GM21423 (cell line): ENCODE results near the gene BTN3A1.
"Not testable (repeated sequence)": the region's sequence is repeated elsewhere in the genome, so short reads cannot be mapped to it uniquely, and the experiment has no call there.

ENCODE experiments used
- ATAC-seq: cut with Tn5 transposase; IDR thresholded peaks from one replicate; pipeline ENCODE4 v1.9.1; 2021; ENCODE audit warnings: mild to moderate bottlenecking, moderate library complexity; ENCODE audit not compliant: unreplicated experiment

Gene BTN3A1

DNA sequence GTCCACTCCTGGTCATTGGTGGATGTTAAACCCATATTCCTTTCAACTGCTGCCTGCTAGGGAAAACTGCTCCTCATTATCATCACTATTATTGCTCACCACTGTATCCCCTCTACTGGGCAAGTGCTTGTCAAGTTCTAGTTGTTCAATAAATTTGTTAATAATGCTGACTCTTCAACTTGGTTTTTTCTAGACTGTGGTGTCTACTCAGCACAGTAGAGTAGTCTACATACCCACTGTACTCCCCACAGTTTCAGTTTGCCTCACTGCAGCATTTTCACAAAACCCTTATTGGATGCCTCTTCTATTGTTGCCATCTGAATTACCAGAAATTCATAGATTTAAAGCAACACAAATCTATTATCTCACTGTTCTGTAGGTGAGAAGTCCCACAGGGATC lies 23.9 kb upstream of the BTN3A1 start:
- ATAC-seq = not testable (repeated sequence)

DNA sequence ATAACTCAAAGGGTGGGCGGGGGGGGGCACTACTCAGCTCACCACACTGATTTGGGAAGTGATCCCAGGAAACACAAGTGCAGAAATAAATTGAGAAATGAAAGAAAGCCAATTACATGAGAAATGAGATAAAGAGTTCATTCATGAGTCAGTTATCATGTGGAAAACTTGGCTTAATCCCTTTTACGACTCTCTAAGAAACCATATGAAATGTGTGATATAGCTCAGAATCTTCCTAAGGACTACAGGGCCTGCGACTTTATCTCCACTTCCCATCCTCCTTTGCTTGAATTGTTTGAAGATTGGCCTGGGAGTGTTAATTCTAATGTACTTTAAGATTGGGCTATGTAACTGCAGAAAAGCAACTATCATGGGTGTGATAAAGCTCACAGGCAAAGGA lies 22.8 kb upstream of the BTN3A1 start:
- ATAC-seq = no peak

DNA sequence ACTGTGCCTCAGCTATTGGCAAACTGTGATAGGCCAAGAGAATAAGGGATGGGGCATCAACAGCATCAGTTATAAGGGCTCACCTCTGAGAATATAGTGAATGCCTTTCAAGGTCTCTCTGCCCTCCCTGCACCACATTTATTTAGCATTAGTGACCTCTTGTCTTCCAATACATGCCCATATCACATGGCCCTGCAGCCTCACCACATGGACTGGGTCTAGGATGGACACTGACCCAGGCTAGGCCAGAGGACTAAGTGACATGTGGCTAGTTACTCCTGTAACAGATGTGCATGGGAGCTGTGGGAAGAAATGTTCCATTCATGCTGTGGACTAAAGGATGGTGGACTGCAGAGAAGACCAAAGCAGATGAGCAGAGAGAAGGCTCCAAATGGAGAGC lies 22.3 kb upstream of the BTN3A1 start:
- ATAC-seq = no peak

DNA sequence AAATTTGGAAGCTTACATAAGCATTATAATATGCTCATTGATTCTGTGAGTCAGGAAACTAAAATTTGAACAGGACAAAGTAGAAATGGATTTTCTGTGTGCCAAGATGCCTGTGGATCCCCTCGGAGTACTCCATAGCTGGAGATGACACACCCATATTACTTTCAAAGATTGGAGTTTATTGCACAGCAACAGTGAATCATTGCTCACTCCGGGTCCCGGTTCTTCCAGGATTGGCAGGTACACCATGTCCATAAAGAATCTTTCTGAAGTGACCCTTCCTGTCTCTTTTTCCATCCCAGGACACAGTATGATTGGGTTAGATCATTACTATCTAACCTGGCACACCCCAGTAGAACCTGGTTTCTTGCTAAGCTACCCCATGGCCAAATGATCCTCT lies 21.8 kb upstream of the BTN3A1 start:
- no peak for ATAC-seq

DNA sequence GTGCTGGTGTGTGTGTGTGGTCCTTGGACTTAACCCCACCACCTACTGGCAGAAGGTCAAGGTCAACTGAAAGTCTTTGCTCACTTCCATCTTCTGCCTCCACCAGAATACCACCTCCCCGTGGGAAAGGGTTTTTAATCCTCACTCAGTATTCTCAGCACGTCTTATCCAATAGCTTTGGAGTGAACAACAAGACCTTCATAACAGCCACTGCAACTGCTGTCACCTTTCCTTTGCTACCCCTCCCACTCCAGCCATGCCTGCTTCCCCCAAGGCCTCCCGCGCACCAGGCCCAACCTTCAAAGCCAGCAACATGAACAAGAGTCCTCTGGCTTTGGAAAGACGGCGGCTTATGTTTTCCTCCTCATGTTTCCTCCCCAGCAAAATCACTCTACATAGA lies 20.0 kb upstream of the BTN3A1 start:
- ATAC-seq = no peak

DNA sequence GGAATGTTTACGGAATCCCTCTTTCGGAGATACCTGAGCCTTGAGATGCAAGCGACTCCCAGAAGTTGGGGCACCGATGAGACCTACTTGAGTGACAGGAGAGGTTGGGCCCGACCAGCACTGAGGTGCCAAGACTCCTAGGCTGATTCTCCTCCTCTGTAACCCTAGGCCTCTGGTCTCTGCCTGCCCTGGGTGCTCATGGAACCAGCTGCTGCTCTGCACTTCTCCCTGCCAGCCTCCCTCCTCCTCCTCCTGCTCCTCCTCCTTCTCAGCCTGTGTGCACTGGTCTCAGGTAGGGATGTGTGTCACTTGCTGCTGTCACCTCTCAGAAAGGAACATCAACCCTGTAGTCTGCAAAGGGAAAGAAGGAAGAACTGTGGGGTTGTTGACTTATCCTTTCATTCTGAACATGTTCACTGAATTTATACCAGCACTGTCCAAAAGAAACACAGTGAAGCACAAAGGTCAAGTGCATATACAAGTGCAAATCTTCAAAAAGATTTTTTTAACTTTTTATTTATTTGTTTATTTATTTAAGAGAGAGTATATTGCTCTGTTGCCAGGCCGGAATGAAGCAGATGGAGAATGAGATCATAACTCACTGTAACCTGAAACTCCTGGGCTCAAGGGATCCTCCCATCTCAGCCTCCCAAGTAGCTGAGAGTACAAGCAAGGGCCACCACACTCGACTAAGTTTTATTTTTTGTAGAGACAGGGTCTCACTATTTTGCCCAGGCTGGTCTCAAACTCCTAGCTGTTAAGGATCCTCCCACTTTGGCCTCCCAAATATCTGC lies 18.3 kb upstream of the BTN3A1 start:
- no peak for ATAC-seq

DNA sequence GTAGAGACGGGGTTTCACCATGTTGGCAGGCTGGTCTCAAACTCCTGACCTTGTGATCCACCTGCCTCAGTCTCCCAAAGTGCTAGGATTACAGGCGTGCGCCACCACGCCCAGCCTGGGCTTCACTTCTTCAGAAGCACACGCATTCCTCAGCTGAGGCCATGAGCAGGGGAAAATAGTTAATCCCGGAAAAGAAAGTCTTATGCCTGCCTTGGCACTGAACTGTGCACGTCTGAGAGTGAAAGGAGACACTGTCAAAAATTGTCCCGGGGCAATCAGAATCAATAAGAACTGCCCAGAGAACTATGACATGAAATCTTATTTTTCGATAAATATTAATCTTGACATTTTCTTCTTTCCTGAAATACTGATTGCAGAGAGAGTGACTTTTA lies 16.3 kb upstream of the BTN3A1 start:
- ATAC-seq = no peak

DNA sequence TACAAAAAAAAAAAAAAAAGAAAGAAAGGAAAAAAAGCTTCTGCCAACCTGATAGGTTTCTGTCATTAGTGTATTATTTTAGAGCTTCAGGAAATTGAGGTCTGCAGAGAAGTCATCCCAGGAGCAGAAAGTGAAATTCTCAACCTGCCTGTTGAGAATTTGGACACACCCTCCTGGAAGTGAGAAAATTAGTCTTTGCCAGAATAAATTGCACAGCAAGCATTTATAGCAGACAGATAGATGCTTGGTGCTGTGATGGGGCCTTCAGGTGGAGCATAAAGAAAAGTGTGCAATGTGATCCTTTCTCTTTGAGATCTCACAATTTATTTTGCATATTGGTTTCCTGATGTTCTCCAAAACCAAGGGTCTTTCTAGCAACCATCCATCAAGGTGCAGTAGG lies 14.5 kb upstream of the BTN3A1 start:
- ATAC-seq = no peak

DNA sequence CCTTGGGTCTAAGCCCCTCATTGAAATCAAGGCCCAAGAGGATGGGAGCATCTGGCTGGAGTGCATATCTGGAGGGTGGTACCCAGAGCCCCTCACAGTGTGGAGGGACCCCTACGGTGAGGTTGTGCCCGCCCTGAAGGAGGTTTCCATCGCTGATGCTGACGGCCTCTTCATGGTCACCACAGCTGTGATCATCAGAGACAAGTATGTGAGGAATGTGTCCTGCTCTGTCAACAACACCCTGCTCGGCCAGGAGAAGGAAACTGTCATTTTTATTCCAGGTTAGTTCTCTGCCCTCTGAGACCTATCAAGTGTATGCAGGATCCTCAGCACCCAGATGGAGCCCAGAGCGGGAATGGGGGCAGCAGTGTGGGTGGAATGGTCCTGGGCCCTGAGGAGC lies 14.1 kb upstream of the BTN3A1 start:
- ATAC-seq = no peak

DNA sequence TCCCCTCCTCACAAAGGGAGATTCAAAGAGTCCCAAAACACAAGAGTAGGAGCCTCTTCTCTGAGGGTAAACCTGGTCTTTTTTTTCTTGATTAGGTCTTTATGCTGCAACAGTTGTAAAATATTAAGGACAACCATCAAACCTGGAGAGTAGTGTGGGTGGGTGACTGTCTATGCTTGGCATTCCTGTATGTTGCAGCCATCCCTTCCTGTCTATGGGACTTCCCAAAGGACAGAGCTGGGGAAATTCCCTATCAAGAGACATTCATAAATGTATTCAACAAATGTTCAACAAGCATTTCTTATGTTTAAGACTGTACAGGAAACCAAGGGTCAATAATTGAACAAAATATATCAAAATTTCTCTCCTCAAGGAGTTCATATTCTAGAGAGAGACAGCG lies 13.6 kb upstream of the BTN3A1 start:
- ATAC-seq = no peak

DNA sequence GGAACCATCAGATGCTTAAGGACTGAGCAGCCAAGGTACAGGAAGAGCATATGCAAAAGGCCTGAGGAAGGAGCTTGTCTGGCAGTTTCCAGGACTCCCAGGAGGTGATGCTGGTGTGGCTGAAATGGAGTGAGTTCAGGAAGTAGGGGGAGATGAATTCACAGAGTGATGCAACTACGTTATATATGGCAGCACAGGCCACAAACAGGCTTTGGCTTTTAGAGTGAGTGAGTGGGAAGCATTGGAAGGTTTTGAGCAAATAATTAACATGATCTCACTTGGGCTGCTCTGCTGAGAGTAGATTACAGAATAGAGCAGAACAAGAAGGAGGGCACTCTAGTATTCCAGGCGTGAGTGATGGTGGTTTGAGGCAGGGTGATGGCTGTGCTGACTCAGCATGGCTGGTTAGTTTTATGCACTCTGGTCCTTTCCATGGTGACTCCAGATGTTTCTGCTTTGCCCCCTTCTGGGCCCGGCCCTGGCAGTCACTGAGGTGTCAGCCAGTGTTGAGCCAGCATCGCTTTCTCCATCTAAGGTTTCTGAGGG lies 12.7 kb upstream of the BTN3A1 start:
- no peak for ATAC-seq

DNA sequence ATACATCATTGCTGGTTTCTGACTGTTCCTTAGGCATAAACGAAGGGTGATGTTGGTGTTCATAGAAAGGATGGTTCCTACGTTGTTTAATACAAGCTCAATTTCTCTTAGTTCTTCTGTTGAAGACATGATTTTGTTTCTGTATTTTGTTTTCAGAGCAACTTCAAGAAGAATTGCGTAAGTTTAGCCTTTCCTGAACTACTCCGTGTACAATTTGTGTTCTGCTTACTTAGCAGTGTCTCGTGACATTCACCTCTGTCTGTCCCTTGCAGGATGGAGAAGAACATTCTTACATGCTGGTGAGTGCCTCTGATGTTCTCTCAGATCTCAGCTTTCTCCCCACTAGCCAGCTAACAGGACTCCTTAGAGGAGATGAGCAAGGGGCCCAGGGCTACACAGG lies 11.5 kb upstream of the BTN3A1 start:
- no peak for ATAC-seq

DNA sequence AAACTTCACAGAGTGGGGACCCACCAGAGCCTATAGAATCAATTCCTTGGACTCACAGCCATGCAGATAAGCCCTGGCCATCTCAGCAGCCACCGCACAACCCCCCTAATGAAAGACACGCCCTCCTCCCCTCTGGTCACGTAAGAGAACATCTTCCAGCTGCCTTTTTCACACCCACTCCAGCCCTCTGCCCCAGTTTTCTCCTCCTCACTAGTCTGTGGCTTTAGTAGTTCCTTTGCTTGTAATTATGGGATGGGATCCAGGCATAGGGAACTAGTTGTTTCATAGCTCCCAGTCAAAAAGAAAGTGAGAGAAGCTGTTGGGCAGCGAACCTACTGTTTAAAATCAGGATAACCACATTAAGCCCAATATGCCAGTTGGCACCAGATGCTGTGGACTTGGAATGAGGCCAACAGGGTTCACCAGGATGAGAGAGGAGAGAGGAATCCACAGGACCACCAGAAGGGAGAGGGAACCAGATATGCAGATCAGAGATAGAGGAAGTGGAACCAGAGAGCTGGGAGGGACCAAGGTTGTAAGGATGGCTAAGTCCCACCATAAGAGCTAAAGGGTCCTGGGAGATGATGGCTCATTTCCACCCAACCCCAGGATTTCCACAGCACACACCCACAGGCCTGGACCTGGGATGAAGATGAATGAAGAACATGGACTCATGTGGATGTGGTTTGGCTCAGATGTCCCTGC lies 9.0 kb upstream of the BTN3A1 start:
- ATAC-seq = no peak

DNA sequence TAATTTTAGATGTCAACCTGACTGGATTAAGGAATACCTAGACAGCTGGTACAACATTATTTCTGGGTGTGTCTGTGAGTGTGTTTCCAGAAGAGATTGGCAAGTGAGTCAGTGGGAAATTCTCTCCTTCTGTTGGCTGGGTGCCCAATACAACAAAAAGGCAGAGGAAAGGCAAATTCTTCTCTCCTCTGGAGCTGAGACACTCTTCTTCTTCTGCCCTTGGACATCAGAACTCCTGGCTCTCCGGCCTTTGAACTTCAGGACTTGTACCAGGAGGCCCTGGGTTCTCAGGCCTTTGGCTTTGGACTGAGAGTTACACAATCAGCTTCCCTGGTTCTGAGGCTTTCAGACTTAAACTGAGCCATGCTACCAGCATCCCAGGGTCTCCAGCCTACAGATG lies 7.8 kb upstream of the BTN3A1 start:
- no peak for ATAC-seq

DNA sequence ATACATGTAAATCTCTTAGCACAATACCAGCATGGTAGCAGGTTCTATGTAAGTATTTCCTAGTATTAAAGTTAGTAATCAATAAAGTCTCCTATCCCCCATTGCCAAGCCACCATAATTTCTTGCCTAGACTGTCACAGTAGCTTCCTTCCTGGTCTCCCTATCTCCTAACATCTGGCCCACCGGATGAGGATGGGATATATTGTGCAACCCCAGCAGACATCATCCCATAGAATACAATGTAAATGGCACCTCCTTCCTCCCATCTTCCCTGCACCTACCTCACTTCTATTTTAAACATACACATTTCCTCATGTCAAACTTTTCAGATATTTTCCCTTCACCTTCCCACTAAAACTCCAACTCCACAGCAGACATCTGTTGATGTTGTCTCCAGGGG lies 3.5 kb upstream of the BTN3A1 start:
- no peak for ATAC-seq

DNA sequence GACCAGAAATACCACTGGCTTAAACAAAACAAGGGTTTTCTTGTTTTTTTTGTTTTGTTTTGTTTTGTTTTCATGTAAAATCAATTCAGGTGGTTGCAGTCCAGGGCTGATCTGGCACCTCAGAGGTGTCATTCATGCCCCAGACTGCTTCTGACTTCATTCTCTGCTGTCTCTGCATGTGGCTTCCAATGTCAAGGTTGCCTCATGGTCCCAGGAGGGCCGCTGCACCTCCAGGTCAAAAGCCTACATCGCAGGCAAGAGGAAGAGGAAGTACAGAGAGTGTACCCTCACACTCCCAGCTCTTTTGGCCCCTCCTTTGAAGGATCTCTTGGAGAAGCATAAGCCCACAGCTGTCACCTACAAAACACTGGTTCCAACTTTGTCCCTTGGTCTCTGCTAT lies 1.4 kb upstream of the BTN3A1 start:
- no peak for ATAC-seq

DNA sequence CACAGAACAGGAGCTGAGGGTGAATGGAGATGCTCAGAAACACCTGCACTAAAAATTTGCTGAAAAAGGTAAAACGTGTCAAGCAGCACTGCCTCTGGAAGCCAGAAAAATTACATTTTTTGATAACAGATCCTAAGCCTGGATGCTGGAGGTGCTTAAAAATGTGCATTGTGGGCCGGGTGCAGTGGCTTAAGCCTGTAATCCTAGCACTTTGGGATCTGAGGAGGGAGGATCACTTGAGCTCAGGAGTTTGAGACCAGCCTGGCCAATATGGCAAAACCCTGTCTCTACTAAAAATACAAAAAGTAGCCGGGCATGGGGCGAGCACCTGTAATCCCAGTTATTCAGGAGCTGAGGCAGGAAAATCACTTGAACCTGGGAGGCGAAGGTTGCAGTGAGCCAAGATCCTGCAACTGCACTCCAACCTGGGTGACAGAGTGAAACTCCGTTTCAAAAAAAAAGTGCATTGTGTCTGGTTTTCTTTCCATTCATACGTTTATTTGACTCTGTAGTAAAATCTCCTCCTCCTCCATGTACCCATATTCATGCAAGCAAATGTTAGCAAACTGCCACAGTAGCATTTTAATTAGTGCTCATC lies 587 bp upstream of the BTN3A1 start:
- no peak for ATAC-seq

DNA sequence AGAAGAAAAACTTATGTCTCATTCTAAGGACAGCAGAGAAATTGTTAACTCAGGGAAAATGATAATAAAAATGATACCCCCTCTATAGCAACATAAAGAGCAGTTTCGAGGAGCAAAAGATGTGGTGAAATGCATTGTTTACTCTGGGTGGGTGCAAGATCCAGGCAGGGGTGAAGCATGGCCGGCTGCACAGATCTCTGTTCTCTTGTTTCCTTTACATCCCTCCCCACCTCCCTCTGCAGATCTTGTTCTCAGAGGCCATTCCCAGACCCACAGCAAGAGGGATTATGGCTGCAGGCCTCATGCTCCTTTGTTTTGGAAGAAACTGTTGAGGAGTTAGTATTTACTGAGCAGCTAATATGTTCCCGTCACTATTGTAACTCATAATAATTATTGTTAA lies 1.8 kb downstream of the BTN3A1 start:
- no peak for ATAC-seq

DNA sequence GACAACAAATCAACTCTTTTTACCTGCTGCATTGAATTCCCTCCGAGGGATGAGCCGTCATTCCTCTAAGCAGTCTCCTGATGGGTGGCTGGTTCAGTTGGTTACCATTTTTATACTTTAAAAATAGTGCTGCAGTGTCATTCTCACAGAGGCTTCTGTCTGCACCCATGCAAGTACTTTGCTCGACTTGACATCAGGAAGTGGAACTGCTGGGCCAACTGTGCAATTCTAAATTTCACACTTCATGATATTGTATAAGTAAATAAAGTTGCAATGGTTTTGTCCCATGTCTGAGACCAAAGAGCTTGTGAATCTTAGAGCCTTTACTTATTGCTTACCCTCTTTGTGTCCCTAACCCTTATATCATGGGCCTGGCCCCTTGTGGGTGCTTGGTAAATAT lies 2.5 kb downstream of the BTN3A1 start:
- ATAC-seq = no peak

DNA sequence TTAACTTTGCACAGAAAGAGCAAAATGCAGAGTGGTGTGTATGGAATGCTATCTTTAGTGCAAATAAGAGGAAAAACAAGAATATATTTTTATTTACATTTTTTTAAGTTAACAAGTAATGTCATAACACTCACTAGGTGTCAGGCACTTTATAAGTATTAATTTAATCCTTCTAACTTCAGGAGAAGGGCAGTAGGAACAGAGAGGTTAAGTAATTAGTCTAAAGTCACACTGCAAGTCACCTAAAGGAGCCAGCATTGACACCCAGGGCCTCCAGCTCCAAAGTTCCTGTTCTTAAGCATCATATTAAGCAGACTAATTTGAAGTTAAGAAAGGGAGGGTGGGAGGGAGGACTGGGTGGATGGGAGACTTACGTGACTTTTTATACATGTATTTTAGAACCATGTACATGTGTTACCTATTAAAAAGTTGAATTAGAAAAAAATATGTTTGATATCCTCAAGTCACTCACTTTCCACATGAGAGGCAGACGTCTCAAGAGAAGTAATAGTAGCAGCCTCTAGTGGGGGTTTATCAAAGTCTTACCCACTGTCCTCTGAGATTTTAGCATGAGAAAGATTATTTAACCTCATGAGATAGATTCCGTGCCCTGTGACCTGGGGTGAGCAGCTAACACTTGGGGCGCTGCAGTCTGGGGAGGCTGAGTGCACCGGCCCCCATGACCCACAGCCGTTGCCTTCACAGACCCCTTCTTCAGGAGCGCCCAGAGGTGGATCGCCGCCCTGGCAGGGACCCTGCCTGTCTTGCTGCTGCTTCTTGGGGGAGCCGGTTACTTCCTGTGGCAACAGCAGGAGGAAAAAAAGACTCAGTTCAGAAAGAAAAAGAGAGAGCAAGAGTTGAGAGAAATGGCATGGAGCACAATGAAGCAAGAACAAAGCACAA lies 7.0 kb downstream of the BTN3A1 start:
- ATAC-seq = no peak

DNA sequence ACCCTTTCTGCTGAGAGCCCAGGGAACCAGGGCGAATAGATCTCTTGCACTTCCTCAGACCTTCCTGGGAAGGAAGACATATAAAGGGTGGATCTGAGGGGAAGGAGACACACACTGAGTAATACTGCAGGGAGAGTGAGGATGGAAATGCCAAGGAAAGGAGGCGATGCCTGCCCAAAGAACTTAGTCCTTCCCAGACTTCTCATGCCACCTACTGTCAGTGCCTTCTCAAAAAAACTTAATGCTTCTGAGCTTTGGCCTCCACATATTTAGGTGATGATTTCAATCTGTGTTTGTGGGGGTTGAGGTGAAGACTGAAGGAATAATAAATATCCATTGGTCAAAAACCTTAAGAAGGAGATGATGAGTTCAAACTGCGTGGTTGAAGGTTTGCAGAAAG lies 9.7 kb downstream of the BTN3A1 start:
- ATAC-seq = no peak
